ENCODE results near the gene DDB1.
A peak's percentile ranks its signal among the peaks of the same experiment; 100 is the strongest.

GRCh38 chr11:61294717-61295595 is 37.9 kb downstream of the DDB1 start, which contains the start of gene VWCE:
- peak in 1 of 7 experiments; percentile 27 for TF ChIP-seq CTCF (IDR thresholded peaks at IDR 0.05)
- TF ChIP-seq POLR2A (IDR thresholded peaks at IDR 0.05), result peak in 1 of 3 donors; percentile 21
